OCI-LY3 (cell line): ENCODE measurements around the gene SYNJ1.

Source experiments
- EZH2phosphoT487 ChIP-seq: fragments of 200-600 bp; shearing (Covaris generic); IDR thresholded peaks from 2 replicates; pipeline ENCODE4 v1.6.1; 2018; ENCODE audit warnings: antibody characterized with exemption, mixed run types, low read depth
- TF ChIP-seq, protein P1 (sequence below): fragments of 200-600, 300-600 bp; sonication (generic); IDR thresholded peaks from 2 replicates; pipeline ENCODE4 v1.5.1; 2014; ENCODE audit warnings: antibody characterized with exemption, low read length, low read depth

DNA sequence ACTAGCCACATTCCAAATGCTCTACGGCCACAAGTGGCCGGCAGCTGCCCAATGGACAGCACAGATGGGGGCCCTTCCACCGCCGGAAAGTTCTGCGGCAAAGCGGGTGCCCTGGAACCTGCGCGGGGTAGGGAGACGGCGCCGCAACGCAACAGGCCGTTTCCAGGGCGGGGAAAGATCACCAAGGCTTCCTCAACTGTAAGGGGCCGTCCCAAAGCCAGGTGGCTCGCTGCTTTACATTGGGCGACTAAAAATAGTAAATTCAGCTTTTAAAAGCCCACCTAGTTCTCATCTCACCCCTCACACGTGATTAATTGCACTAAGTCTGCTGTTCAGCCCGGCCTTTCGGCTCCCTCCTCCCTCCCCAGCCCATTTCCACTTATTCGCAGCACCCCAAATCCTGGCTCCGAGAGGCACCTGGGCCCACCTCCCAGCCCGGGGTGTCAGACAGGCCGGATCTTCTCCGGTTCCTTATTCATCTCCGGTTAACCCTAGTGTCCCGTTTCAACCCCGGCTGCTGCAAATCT, 116.3 kb downstream of the SYNJ1 start:
- TF ChIP-seq, protein P1, sequence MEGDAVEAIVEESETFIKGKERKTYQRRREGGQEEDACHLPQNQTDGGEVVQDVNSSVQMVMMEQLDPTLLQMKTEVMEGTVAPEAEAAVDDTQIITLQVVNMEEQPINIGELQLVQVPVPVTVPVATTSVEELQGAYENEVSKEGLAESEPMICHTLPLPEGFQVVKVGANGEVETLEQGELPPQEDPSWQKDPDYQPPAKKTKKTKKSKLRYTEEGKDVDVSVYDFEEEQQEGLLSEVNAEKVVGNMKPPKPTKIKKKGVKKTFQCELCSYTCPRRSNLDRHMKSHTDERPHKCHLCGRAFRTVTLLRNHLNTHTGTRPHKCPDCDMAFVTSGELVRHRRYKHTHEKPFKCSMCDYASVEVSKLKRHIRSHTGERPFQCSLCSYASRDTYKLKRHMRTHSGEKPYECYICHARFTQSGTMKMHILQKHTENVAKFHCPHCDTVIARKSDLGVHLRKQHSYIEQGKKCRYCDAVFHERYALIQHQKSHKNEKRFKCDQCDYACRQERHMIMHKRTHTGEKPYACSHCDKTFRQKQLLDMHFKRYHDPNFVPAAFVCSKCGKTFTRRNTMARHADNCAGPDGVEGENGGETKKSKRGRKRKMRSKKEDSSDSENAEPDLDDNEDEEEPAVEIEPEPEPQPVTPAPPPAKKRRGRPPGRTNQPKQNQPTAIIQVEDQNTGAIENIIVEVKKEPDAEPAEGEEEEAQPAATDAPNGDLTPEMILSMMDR = no peak
- no peak for TF ChIP-seq EZH2phosphoT487
